Muscle layer of duodenum (tissue), 2 donors: ENCODE measurements around the gene PPFIA2.
"Not testable (repeated sequence)": the region's sequence is repeated elsewhere in the genome, so short reads cannot be mapped to it uniquely, and the experiment has no call there.

Experiments used
- H3K27ac ChIP-seq: one replicate; pipeline ENCODE4 v1.7.0; 2013; ENCODE audit warnings: mild to moderate bottlenecking, low read length
- H3K27me3 ChIP-seq: one replicate; pipeline ENCODE4 v1.7.0; 2013; ENCODE audit warnings: low read depth, mild to moderate bottlenecking, control low read depth, low read length
- H3K36me3 ChIP-seq, 2 donors: one replicate each; pipeline ENCODE4 v1.7.0; 2013; ENCODE audit warnings: low read length in 2 of 2, control low read depth in 1 of 2, mild to moderate bottlenecking in 1 of 2; ENCODE audit not compliant: insufficient read depth in 2 of 2, control insufficient read depth in 1 of 2
- H3K4me1 ChIP-seq, 2 donors: one replicate each; pipeline ENCODE4 v1.7.0; 2013; ENCODE audit warnings: low read length in 2 of 2, mild to moderate bottlenecking in 2 of 2, control low read depth in 1 of 2, moderate library complexity in 1 of 2; ENCODE audit not compliant: insufficient read depth in 2 of 2, control insufficient read depth in 1 of 2
- H3K4me3 ChIP-seq, 2 donors: one replicate each; pipeline ENCODE4 v1.7.0; 2013; ENCODE audit warnings: low read length in 2 of 2, low read depth in 1 of 2, mild to moderate bottlenecking in 1 of 2
- H3K9me3 ChIP-seq, 2 donors: one replicate each; pipeline ENCODE4 v1.7.0; 2013; ENCODE audit warnings: low read length in 2 of 2, control low read depth in 1 of 2, mild to moderate bottlenecking in 1 of 2; ENCODE audit not compliant: control insufficient read depth in 1 of 2
- donor health status: healthy.

The PPFIA2 gene

DNA sequence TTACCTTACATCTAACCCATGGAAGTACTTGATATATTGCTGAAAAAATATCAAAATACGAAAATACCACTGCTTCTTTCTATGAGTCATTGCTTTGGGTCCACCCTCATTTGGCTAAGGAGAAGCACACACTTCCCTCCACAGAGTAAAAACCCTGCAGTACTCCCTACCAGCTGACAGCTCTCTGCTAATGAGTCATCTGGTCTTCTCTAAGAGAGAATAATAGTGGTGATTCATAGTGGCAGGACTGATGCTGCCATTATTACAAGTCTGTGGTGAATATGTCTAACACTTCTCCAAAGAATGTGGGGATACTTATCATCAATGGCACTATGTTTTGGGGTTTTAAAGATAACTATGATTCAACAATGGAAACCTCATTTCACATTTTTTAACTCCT lies 90.7 kb downstream of the PPFIA2 start:
- H3K27me3 ChIP-seq, result no peaks in the 10 kb centered on the region

DNA sequence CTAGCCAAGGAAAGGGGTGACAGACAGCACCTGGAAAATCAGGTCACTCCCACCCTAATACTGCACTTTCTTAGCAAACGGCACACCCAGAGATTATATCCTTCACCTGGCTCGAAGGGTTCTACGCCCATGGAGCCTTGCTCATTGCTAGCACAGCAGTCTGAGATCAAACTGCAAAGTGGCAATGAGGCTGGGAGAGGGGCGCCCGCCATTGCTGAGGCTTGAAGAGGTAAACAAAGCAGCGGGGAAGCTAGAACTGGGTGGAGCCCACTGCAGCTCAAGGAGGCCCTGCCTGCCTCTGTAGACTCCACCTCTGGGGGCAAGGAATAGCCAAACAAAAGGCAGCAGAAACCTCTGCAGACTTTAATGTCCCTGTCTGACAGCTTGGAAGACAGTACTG lies 99.8 kb downstream of the PPFIA2 start:
- H3K4me3 ChIP-seq, H3K36me3 ChIP-seq, H3K27me3 ChIP-seq, H3K9me3 ChIP-seq, H3K4me1 ChIP-seq, H3K27ac ChIP-seq: not testable (repeated sequence)

More for the DNA sequence above, 90.7 kb downstream of the PPFIA2 start:
- no peaks in the 10 kb centered on the region for H3K9me3 ChIP-seq
- H3K4me3 ChIP-seq, result no peak overlapping the region
- no peak overlapping the region for H3K27ac ChIP-seq
- no peaks in the 10 kb centered on the region for H3K4me1 ChIP-seq
- H3K36me3 ChIP-seq, result no peaks in the 10 kb centered on the region

DNA sequence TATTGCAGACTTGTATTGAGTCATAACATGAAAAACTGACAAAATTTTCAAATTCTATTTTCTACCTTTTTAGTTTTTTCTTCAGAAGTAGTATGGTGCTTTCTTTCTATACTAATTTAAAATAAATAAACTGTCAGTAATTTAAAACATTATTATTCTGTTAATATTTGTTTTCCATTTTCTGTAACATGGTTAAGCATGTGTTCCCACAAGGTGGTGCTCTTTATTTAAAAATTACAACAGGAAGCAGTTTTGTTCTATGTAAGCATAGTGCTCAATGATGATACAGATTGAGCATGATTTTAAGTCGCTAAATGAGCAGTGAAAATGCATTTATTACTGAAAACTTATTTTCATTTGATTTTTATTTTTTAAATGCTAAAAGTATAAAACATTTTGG lies 114.6 kb downstream of the PPFIA2 start:
- Histone ChIP-seq H3K27me3 (no peaks in the 10 kb centered on the region), H3K9me3 (no peaks in the 10 kb centered on the region), H3K27ac (no peak overlapping the region), H3K36me3 (no peaks in the 10 kb centered on the region), H3K4me1 (no peaks in the 10 kb centered on the region), H3K4me3 (no peak overlapping the region)

DNA sequence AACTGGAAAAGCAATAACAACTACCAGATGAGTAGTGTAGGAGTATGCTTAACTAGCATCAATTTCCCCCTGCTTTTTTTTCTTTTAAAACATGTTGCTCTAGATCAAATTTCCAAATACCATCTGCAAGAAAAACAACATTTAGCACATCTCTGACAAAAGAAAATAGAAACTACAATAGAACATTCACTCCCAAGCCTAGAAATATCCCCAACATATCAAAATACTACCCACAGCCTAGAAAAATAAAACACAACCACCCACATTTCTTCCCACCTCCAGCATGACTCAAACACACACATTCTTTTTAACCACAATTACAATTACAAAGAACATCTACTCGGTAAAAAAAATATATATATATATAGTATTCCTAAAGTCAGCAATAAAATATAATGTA lies 120.0 kb downstream of the PPFIA2 start:
- Histone ChIP-seq H3K27ac (no peak overlapping the region), H3K4me3 (no peak overlapping the region), H3K9me3 (no peaks in the 10 kb centered on the region), H3K4me1 (no peaks in the 10 kb centered on the region), H3K36me3 (no peaks in the 10 kb centered on the region), H3K27me3 (no peaks in the 10 kb centered on the region)

DNA sequence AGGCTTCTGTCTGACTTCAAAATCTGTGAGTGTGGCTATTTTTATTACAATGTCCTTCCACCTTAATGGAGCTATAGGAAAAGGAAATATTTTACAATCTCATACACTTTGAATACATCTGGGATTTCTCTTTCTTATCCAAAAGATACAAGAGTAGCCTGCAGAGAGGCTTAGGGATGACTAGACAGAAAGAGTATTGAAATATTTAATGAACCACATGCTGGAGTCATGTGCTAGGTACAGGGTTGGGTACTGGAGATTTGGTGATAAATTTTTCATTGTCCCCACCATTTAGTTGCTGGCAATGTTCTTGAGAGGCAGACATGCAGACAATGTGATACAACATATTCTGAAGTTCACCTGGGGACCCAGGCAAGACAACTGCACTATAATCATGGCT lies 126.0 kb downstream of the PPFIA2 start:
- no peaks in the 10 kb centered on the region for H3K9me3 ChIP-seq
- no peaks in the 10 kb centered on the region for H3K4me1 ChIP-seq
- no peaks in the 10 kb centered on the region for H3K36me3 ChIP-seq
- no peak overlapping the region for H3K27ac ChIP-seq
- no peak overlapping the region for H3K4me3 ChIP-seq
- no peaks in the 10 kb centered on the region for H3K27me3 ChIP-seq

- Histone ChIP-seq H3K36me3 (no peaks in the 10 kb centered on the region), H3K9me3 (no peaks in the 10 kb centered on the region), H3K4me3 (no peak overlapping the region), H3K27me3 (no peaks in the 10 kb centered on the region), H3K27ac (no peak overlapping the region), H3K4me1 (no peaks in the 10 kb centered on the region)
These were observed 131.6 kb downstream of the PPFIA2 start for GRCh38 chr12:81627336-81628189.

DNA sequence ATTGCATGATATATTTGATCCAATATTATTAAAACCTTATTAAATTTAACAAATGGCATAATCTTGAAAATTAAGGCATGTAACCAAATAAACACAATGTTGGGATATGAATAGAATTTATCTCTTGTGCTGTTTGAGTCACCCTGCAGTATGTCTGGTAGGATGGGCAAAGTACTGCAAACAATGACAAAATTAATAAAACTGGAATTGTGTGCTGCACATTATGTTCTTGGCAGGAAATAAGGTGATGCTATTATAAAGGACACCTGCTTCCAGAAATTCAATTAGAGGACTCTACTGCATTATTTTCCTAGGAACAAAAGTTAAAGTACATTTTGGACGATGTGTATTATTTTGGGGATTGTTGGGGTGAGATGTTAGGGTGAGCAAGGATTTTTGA lies 132.7 kb downstream of the PPFIA2 start:
- H3K9me3 ChIP-seq, result no peaks in the 10 kb centered on the region
- no peak overlapping the region for H3K4me3 ChIP-seq
- no peaks in the 10 kb centered on the region for H3K27me3 ChIP-seq
- no peak overlapping the region for H3K27ac ChIP-seq
- no peaks in the 10 kb centered on the region for H3K36me3 ChIP-seq
- no peaks in the 10 kb centered on the region for H3K4me1 ChIP-seq

GRCh38 chr12:81617915-81618314 lies 141.2 kb downstream of the PPFIA2 start:
- no peaks in the 10 kb centered on the region for H3K9me3 ChIP-seq
- no peaks in the 10 kb centered on the region for H3K27me3 ChIP-seq
- H3K36me3 ChIP-seq, result no peaks in the 10 kb centered on the region
- no peaks in the 10 kb centered on the region for H3K4me1 ChIP-seq
- H3K4me3 ChIP-seq, result no peak overlapping the region
- no peak overlapping the region for H3K27ac ChIP-seq

GRCh38 chr12:81615026-81615588 lies 144.0 kb downstream of the PPFIA2 start:
- Histone ChIP-seq H3K27me3 (no peaks in the 10 kb centered on the region), H3K27ac (no peak overlapping the region), H3K36me3 (no peaks in the 10 kb centered on the region), H3K4me1 (no peaks in the 10 kb centered on the region), H3K4me3 (no peak overlapping the region), H3K9me3 (no peaks in the 10 kb centered on the region)

DNA sequence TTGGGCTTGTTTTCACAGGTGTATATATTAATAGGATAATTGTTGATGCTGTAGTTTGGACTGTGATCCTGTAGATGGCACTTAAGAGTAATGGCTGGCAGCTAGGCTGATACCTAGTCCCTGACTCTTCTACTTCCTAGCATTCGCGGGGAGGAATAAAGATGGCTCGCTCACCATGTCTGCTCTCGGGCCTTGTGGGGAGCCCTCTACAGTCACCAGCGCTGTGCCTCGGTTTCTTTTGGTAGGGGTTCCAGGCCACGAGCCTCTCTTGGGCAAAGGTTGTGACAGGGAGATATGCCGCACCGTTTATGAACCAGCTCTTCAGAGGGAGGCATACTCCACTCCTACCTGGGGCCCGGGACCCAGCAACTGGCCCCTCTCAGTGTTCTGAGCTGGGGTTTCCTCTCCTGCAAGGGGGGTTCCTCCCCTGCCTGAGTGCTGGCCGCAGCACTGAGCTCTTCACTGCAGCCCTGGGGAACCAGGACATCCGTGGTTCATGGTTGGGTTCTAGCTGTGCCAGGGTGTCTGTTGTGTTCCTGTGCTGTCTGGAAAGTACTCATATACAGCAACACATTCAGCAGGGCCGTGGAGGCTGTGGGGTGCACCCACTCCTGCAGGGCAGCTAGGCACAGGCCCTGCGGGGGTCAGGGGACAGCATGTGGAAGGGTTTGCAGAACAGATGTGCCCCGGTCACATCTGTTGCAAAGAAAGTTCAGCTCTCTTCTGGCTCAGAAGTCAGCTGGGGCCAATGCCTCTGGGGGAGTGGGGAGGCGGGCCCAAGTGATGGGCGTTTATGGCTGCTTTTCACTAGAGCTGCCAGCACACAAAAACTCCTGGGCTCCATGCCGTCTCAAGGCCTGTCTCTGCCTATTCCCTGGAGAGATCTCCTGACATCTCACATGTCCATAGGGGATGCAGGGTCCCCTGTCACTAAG lies 147.9 kb downstream of the PPFIA2 start:
- Histone ChIP-seq H3K27me3 (no peaks in the 10 kb centered on the region), H3K9me3 (no peaks in the 10 kb centered on the region), H3K4me1 (no peaks in the 10 kb centered on the region), H3K36me3 (no peaks in the 10 kb centered on the region), H3K27ac (no peak overlapping the region), H3K4me3 (no peak overlapping the region)

GRCh38 chr12:81597928-81598604 lies 161.1 kb downstream of the PPFIA2 start:
- no peak overlapping the region for H3K4me3 ChIP-seq
- H3K27ac ChIP-seq, result no peak overlapping the region

More at GRCh38 chr12:81597928-81598604, 161.1 kb downstream of the PPFIA2 start:
- no peaks in the 10 kb centered on the region for H3K9me3 ChIP-seq
- no peaks in the 10 kb centered on the region for H3K27me3 ChIP-seq
- H3K36me3 ChIP-seq, result no peaks in the 10 kb centered on the region
- H3K4me1 ChIP-seq, result no peaks in the 10 kb centered on the region
